Mucosa of descending colon (tissue), 3 donors: Measurements from ENCODE around the gene MARCO. TPM values are rescaled to one million over a fixed set of nuclear protein-coding genes. Genes with fewer than 3 reads are reported as not detected.

Source experiments
- ATAC-seq: fragments of 200-7000 bp; cut with Tn5 transposase; one replicate; pipeline ENCODE4 v1.9.1; 2020; ENCODE audit warnings: mild to moderate bottlenecking, moderate library complexity
- DNase-seq, 3 donors: peaks; one replicate each; pipeline ENCODE4 v3.0.0-alpha.2; 2020
- H3K36me3 ChIP-seq: fragments of 200-600 bp; one replicate; pipeline ENCODE4 v1.8.0; 2021; ENCODE audit warnings: low read depth, mild to moderate bottlenecking
- H3K4me1 ChIP-seq: fragments of 200-600 bp; one replicate; pipeline ENCODE4 v1.8.0; 2021; ENCODE audit warnings: low read depth, mild to moderate bottlenecking
- H3K4me3 ChIP-seq: fragments of 200-600 bp; one replicate; pipeline ENCODE4 v1.8.0; 2021; ENCODE audit warnings: mild to moderate bottlenecking
- H3K9me3 ChIP-seq: fragments of 200-600 bp; one replicate; pipeline ENCODE4 v1.8.0; 2021; ENCODE audit warnings: mild to moderate bottlenecking
- intact Hi-C, 2 donors: fragments of 100-400 bp; cut with DNase I in 1 of 2; cut with micrococcal nuclease in 1 of 2; formaldehyde crosslinking; loops; one replicate each; pipeline versions ENCODE4 v1.11.0 to v1.11.1; 2022; cut with DNase I, micrococcal nuclease
- total RNA-seq, 3 donors: library from RNA; stranded (reverse); fragmentation: NEBNext Ultra II Directional in 2 of 3; extraction: Animal tissue kit (Norgen Biotek cat#: 25700) in 2 of 3; gene quantifications; one replicate each; pipeline versions ENCODE4 v1.2.1 to v1.2.4, GENCODE V29; 2021 to 2023
- TF ChIP-seq, protein P1 (sequence below): fragments of 200-600 bp; IDR thresholded peaks from one replicate; pipeline ENCODE4 v1.8.0; 2022; ENCODE audit warnings: antibody characterized with exemption, mild to moderate bottlenecking
- donor health status: DM: no; HTN: no; CAD: no; lungs with moderate emphysema.
- donor health status: DM: no; HTN: no; CAD: no.
- donor health status: DM: no; HTN: yes; CAD: no.

The MARCO gene
- total RNA-seq, 3 donors from 2014 or later: 0.69 to 13.3 (median 10.4) TPM

DNA sequence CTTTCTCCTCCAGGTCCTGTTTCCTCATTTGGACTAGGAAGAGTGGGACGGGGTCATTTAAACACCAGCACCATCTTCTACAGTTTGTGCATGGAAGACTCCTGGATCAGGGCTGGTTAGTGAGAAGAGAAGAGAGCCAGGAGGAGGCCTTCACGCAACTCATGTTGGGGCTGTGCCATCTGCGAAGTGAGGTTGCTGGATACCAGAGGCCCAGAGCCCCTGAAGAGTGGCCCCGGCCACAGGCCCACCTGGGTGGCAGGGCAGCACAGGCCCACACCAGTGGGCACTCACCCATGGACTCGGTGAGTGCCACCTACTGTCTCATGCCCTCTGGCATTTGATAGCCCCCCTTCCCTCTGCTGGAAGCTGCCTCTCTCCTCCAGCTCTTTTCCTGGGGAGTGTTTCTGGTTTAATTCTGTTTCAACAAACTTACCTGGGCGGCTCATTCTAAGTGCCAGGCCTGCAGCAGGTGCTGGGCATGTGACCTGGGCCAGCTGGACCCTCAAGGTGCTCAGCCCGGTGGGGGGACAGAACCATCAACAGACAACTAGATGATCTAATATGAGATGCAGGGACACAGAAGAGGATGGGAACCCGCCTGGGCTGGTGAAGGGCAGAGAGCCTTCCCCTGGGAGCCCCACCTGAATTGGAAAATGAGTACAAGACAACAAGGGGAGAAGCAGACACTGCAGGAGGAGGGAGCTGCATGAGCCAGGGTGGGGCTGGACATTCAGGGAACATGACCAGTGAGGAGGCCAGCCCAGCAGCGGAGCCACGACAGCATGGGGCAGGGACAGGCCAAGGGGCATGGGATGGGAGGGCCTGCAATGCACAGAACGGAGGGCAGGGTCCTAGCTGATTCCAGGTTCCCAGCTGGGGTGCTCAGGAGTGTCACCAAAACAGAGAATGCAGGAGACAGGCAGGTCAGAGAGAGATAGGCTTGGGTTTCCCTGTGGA is 70.6 kb downstream of the MARCO start:
- H3K4me1 ChIP-seq: no peaks in the 10 kb centered on the region
- H3K36me3 ChIP-seq: no peaks in the 10 kb centered on the region
- DNase-seq (no peak), ATAC-seq (no peak)
- intact Hi-C loops: no loop called here
- TF ChIP-seq, protein P1, sequence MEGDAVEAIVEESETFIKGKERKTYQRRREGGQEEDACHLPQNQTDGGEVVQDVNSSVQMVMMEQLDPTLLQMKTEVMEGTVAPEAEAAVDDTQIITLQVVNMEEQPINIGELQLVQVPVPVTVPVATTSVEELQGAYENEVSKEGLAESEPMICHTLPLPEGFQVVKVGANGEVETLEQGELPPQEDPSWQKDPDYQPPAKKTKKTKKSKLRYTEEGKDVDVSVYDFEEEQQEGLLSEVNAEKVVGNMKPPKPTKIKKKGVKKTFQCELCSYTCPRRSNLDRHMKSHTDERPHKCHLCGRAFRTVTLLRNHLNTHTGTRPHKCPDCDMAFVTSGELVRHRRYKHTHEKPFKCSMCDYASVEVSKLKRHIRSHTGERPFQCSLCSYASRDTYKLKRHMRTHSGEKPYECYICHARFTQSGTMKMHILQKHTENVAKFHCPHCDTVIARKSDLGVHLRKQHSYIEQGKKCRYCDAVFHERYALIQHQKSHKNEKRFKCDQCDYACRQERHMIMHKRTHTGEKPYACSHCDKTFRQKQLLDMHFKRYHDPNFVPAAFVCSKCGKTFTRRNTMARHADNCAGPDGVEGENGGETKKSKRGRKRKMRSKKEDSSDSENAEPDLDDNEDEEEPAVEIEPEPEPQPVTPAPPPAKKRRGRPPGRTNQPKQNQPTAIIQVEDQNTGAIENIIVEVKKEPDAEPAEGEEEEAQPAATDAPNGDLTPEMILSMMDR: no peak
- H3K4me3 ChIP-seq: no peak overlapping the region
- H3K9me3 ChIP-seq: no peaks in the 10 kb centered on the region

DNA sequence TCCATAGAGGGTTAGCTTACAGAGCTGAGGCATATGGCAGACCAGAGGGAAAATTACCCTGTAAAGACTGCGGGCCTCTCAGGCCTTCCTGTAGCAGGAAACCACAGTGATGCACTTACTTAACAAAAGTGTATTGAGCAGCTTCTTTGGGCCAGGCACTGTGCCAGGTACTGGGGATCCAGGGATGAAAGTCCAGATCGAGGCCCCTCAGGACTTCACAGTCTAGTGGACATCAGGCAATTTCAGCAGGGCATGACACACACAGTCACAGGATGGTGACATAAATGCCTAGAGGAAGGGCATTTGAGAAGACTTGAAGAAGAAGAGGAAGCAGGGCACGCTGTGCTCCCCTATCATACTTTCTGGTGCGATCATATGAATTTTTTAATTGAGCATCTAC is 71.7 kb downstream of the MARCO start:
- ATAC-seq: no peak

DNA sequence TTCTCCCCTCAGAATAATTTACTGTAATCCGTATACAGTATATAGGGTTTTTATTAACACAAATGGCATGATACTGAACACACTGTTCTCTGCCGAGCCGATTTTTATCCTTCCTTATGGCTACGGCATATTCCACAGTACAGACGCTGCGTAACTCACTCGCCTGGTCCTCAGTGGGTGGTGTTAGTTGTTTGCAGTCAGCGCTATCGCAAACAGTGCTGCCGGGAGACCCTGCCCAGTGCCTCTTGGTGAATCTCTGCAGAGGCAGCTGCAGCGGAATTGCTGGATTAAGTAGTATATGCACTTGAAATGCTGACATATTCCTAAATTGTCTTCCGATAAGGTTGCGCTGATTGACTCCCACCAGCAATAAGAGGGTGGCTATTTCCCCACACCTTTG is 73.9 kb downstream of the MARCO start:
- TF ChIP-seq, protein P1: no peak

More for the DNA sequence above, 71.7 kb downstream of the MARCO start:
- Histone ChIP-seq H3K4me1 (no peaks in the 10 kb centered on the region), H3K4me3 (no peak overlapping the region), H3K9me3 (no peaks in the 10 kb centered on the region), H3K36me3 (no peaks in the 10 kb centered on the region)
- DNase-seq: no peak
- intact Hi-C loops: no loop called here
- TF ChIP-seq, protein P1: no peak

DNA sequence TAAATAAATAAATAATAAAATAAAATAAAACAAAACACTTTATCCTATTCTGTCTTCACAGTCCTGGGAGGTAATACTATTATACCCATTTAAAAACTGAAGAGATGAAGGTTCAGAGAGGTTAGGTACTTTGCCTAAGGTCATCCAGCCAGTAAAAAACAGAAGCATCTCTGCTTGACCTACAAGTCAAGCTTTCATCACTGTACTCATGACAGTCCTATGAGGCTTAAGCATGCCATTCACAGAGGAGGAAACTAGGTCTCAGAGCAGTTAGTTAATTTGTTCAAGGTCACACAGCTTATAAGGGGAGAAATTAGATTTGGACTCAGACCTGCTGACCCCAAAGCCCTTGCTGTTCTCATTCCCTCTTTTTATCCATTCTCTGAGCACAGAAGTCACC is 77.5 kb downstream of the MARCO start:
- Histone ChIP-seq H3K4me1 (no peaks in the 10 kb centered on the region), H3K36me3 (no peaks in the 10 kb centered on the region), H3K4me3 (no peak overlapping the region), H3K9me3 (no peaks in the 10 kb centered on the region)
- intact Hi-C loops: no loop called here
- no peak for DNase-seq
- ATAC-seq: no peak
- TF ChIP-seq, protein P1: no peak

More for the DNA sequence above, 73.9 kb downstream of the MARCO start:
- H3K36me3 ChIP-seq: no peaks in the 10 kb centered on the region
- no peak overlapping the region for H3K4me3 ChIP-seq
- DNase-seq (no peak), ATAC-seq (no peak)
- H3K9me3 ChIP-seq: no peaks in the 10 kb centered on the region
- H3K4me1 ChIP-seq: no peaks in the 10 kb centered on the region
- intact Hi-C loops: no loop called here

DNA sequence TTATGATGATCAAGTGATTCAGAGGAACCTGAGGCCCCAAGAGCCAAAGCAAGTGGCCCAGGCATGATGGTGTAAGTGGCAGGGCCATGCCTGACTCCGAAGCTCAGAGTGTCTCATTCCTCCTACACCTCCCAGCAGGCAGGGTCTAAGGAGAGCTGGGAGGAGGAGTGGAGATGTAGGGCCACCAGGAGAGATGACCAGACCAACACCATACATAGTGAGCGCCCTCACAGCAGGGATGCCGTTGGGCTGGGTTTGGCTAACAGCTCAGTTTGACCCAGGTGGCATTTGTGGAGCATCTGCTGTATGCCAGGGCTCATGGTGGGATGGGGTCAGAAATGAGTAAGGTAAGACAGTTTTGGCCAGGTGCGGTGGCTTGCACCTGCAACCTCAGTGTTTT is 80.7 kb downstream of the MARCO start:
- intact Hi-C loops: no loop called here
- Histone ChIP-seq H3K9me3 (no peaks in the 10 kb centered on the region), H3K36me3 (no peaks in the 10 kb centered on the region), H3K4me3 (no peak overlapping the region), H3K4me1 (no peaks in the 10 kb centered on the region)
- DNase-seq (no peak), ATAC-seq (no peak)
- TF ChIP-seq, protein P1: no peak
